ENCODE data around the gene AGRN.

GRCh38 chr1:1072299-1072848, 52.5 kb downstream of the AGRN start:
- no peak for TF ChIP-seq CTCF (conservative IDR thresholded peaks at IDR 0.05)
- no peak for TF ChIP-seq ZFX (IDR thresholded peaks at IDR 0.05)
